ENCODE measurements around the gene CPXM2. TPM values are rescaled to one million over a fixed set of nuclear protein-coding genes. Genes with fewer than 3 reads are reported as not detected.

The CPXM2 gene
- total RNA-seq, 2 donors from 2014 or later: 1.4 to 1.9 TPM

- TF ChIP-seq CTCF (conservative IDR thresholded peaks at IDR 0.05): no peak
- no peak overlapping the region for H3K27ac ChIP-seq (ENCODE audit: low read depth, low read length)
- Mint-ChIP-seq H3K36me3 (ENCODE audit: low read depth) (no peaks in the 10 kb centered on the region), H3K4me3 (no peak overlapping the region), H3K4me1 (peaks cover 4% of the 10 kb centered on the region), H3K9me3 (no peaks in the 10 kb centered on the region), H3K27me3 (ENCODE audit: insufficient read depth) (no peaks in the 10 kb centered on the region), H3K27ac (no peak overlapping the region)
- H3K9me3 ChIP-seq (ENCODE audit: control insufficient read depth, low read length): no peaks in the 10 kb centered on the region
- no peak overlapping the region for H3K4me3 ChIP-seq (ENCODE audit: low read length)
- no peaks in the 10 kb centered on the region for H3K36me3 ChIP-seq (ENCODE audit: control insufficient read depth, insufficient read depth, low read length)
- no peak for DNase-seq
- no peaks in the 10 kb centered on the region for H3K27me3 ChIP-seq (ENCODE audit: control insufficient read depth, insufficient read depth, low read length, poor library complexity, severe bottlenecking)
- H3K4me1 ChIP-seq (ENCODE audit: control insufficient read depth, insufficient read depth, low read length): no peaks in the 10 kb centered on the region
- 89 to 96% methylated on average over 5 to 6 of the region's 6 CpGs for WGBS, 2 experiments (ENCODE audit: insufficient coverage in 1 of 2, insufficient read length in 1 of 2)
- no peak overlapping the region for H3K9ac ChIP-seq (ENCODE audit: extremely low read depth, low read length, poor library complexity, severe bottlenecking)
Measured at GRCh38 chr10:123757853-123758252, 133.8 kb downstream of the CPXM2 start.

- H3K36me3 Mint-ChIP-seq (ENCODE audit: low read depth): peaks cover 2% of the 10 kb centered on the region
- H3K9me3 Mint-ChIP-seq: peaks cover 18% of the 10 kb centered on the region
- no peak overlapping the region for H3K4me3 ChIP-seq (ENCODE audit: low read length)
- H3K4me3 Mint-ChIP-seq: no peak overlapping the region
- H3K4me1 ChIP-seq (ENCODE audit: control insufficient read depth, insufficient read depth, low read length): no peaks in the 10 kb centered on the region
- 73% methylated on average over 2 of the region's 2 CpGs; no CpG with 5 or more reads in 1 of the 2 experiments for WGBS, 2 experiments (ENCODE audit: insufficient coverage in 1 of 2, insufficient read length in 1 of 2)
- peaks cover 9% of the 10 kb centered on the region for H3K9me3 ChIP-seq (ENCODE audit: control insufficient read depth, low read length)
- H3K27me3 Mint-ChIP-seq (ENCODE audit: insufficient read depth): no peaks in the 10 kb centered on the region
- DNase-seq: no peak
- no peak overlapping the region for H3K27ac ChIP-seq (ENCODE audit: low read depth, low read length)
- H3K27ac Mint-ChIP-seq: no peak overlapping the region
- H3K4me1 Mint-ChIP-seq: peaks cover 4% of the 10 kb centered on the region
- H3K36me3 ChIP-seq (ENCODE audit: control insufficient read depth, insufficient read depth, low read length): no peaks in the 10 kb centered on the region
- no peak for TF ChIP-seq CTCF (conservative IDR thresholded peaks at IDR 0.05)
- H3K9ac ChIP-seq (ENCODE audit: extremely low read depth, low read length, poor library complexity, severe bottlenecking): no peak overlapping the region
- H3K27me3 ChIP-seq (ENCODE audit: control insufficient read depth, insufficient read depth, low read length, poor library complexity, severe bottlenecking): no peaks in the 10 kb centered on the region
Measured at GRCh38 chr10:123755061-123755460, 136.5 kb downstream of the CPXM2 start.

- no peak for DNase-seq
- no peak for TF ChIP-seq CTCF (conservative IDR thresholded peaks at IDR 0.05)
- H3K9me3 Mint-ChIP-seq: peaks cover 20% of the 10 kb centered on the region
- no peak overlapping the region for H3K4me3 ChIP-seq (ENCODE audit: low read length)
- H3K27me3 Mint-ChIP-seq (ENCODE audit: insufficient read depth): peaks cover 3% of the 10 kb centered on the region
- no peaks in the 10 kb centered on the region for H3K36me3 ChIP-seq (ENCODE audit: control insufficient read depth, insufficient read depth, low read length)
- 89 to 90% methylated on average over 2 to 4 of the region's 4 CpGs for WGBS, 2 experiments (ENCODE audit: insufficient coverage in 1 of 2, insufficient read length in 1 of 2)
- H3K4me3 Mint-ChIP-seq: no peak overlapping the region
- H3K9ac ChIP-seq (ENCODE audit: extremely low read depth, low read length, poor library complexity, severe bottlenecking): no peak overlapping the region
- H3K36me3 Mint-ChIP-seq (ENCODE audit: low read depth): peaks cover 4% of the 10 kb centered on the region
- H3K4me1 Mint-ChIP-seq: peaks cover 4% of the 10 kb centered on the region
- H3K9me3 ChIP-seq (ENCODE audit: control insufficient read depth, low read length): peaks cover 9% of the 10 kb centered on the region
- H3K4me1 ChIP-seq (ENCODE audit: control insufficient read depth, insufficient read depth, low read length): no peaks in the 10 kb centered on the region
- H3K27me3 ChIP-seq (ENCODE audit: control insufficient read depth, insufficient read depth, low read length, poor library complexity, severe bottlenecking): no peaks in the 10 kb centered on the region
- no peak overlapping the region for H3K27ac Mint-ChIP-seq
- no peak overlapping the region for H3K27ac ChIP-seq (ENCODE audit: low read depth, low read length)
Measured at GRCh38 chr10:123754123-123754522, 137.5 kb downstream of the CPXM2 start.

Measured in endodermal cell (in vitro differentiated cells).